NCI-H2171 treated with DMSO at 0.1 percent for 48 hours (cell line): ENCODE measurements around the gene LSM7.

Experiments
- DNase-seq: peaks from one replicate; lab custom pipeline; 2025; lab: John Stamatoyannopoulos, UW

LSM7 gene

GRCh38 chr19:2276429-2276986 lies 51.9 kb downstream of the LSM7 start:
- no peak for DNase-seq

GRCh38 chr19:2275588-2276428 lies 52.6 kb downstream of the LSM7 start:
- DNase-seq = no peak

- DNase-seq = peak; percentile 60
Observed at GRCh38 chr19:2274931-2275535, 53.4 kb downstream of the LSM7 start.

GRCh38 chr19:2274185-2274711 lies 54.1 kb downstream of the LSM7 start:
- no peak for DNase-seq

- no peak for DNase-seq
Observed at GRCh38 chr19:2273356-2274184, 54.8 kb downstream of the LSM7 start.
